Activated CD4-positive, alpha-beta T cell treated with anti-CD3 and anti-CD28 coated beads, Interleukin-2, amount 50 U/mL, for 16 hours (primary cell): ENCODE data around the gene MESD.

Experiments
- DNase-seq: peaks from one replicate; pipeline ENCODE4 v3.0.0-alpha.2; 2020

MESD gene

GRCh38 chr15:80932513-80932815, 57.2 kb downstream of the MESD start:
- DNase-seq, result no peak

GRCh38 chr15:80931721-80932512, 57.7 kb downstream of the MESD start:
- no peak for DNase-seq

DNA sequence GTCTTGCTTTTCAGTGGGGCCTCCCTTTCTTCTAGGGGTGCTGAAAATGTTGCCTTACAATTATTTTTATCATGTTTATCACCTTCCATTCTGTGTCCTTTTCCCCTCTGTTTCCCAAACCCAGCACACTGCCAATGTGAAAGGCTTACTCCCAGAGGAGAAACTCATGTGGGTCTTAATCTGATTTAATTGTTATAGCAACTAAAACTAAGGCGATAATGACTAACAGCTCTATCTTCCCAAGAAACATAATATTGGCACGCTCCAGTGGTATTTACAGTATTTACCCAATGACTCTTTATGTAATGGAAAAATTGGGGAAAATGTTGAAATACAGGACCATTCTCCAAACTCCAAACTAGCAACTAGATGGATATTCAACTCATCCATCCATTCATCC, 58.4 kb downstream of the MESD start:
- DNase-seq, result no peak

DNA sequence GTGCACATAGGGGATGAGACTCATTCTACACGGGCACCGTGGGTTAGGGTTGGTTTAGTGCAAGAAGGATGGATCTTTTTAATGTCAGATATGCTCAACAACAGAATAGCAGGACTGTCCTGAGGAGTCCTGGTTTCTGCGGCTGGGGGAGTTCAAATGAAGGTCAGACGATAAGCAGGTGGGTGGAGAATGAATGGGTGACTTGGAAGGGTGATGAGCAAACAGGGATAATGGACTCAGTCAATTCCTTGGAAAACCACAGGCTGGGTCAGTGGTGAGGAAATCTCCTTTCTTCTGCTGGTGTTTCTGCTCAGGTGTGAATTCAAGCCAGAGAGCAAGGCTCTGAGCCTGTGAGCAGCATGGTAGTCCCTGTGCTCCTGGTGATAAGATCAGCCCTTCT, 59.9 kb downstream of the MESD start:
- no peak for DNase-seq

GRCh38 chr15:80929225-80929624, 60.4 kb downstream of the MESD start:
- no peak for DNase-seq

GRCh38 chr15:80926126-80926525, 63.5 kb downstream of the MESD start:
- no peak for DNase-seq

DNA sequence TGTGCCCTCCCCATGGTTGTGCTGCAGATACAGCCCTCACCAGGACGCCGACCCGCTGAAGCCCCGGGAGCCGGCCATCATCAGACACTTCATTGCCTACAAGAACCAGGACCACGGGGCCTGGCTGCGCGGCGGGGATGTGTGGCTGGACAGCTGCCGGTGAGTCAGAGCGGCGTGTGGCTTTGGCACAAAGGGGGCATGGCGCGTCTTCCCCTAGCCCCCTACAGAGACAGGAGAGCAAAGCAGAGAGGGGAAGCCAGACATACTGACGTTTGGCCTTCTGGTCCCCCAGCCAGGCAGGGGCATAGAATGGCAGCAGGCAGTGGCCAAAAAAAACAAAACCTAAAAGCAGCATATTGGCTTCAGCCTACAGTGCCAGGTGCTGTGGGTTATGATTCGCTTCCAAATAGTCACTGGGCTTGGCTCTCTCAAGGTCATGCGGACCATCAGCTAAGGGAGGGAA, 64.0 kb downstream of the MESD start:
- DNase-seq, result no peak

- no peak for DNase-seq
These were observed 65.3 kb downstream of the MESD start for GRCh38 chr15:80924278-80924677.

DNA sequence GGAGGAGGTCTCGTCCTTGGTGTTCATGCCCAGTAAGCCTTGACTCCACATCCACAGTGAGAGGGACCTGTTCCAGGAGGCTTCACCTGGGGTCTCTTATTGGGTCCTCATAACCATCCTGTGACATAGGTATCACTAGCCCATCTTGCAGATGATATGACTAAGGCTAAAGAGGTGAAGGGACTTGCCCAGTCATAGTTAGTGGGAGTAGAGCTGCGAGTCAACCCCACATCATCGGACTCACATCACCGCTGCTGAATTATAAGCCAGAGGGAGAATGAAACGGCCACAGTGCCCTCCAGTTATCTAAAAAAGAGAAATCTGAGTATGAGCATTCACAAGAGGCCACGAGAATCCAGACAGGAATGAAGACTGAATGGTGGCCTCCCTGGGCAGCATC, 66.0 kb downstream of the MESD start:
- DNase-seq, result no peak

DNA sequence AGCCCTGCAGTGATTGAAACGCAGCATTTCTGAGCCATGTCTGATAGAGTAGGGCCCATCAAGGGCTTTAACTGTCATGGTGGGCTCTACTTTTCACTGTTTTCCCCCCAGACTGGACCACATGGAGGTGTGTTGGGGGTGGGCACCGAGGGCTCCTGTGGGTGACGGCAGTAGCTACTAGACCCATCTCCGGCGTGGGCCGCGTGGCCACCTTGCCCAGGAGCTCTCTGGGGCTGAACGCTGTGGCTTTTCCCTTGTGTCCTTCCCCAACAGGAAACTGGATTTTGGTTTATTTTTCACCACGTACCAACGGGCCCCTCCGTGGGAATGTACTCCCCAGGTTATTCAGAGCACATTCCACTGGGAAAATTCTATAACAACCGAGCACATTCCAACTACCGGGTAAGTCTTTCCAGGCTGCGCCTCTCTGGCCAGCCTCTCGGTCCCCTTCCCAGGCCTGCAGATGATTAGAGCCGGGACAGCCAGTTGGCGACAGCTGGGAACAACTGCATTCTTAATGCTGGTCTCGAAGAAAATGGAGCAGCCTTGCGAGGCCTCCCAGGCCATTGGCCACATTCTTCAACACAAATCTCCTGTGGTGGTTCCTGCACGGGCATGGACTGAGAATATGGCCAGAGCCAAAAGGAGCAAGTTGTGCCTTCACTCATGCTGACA, 67.7 kb downstream of the MESD start:
- DNase-seq, result no peak

GRCh38 chr15:80920271-80920699, 69.3 kb downstream of the MESD start:
- DNase-seq, result peak; percentile 80

GRCh38 chr15:80918196-80918783, 71.3 kb downstream of the MESD start:
- no peak for DNase-seq

DNA sequence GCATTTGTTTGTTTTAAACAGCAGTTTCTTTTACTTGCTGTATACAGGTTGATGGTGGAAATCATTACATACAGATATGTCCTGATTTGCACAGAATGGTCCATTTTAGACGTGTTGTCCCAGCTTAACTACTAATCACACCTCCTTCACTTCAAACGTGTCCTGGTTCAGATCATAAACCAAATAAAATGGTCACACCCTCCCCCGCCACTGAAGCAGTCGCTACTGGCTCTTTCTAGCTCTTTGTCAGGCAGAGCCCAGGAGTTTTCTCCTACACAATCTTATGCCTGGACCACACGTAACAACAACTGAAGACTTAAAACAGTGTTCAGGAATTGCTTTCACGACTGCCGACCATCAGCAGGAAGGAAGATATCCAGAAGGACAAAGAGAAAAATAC, 73.6 kb downstream of the MESD start:
- DNase-seq, result no peak

GRCh38 chr15:80915472-80915871, 74.1 kb downstream of the MESD start:
- no peak for DNase-seq

GRCh38 chr15:80913541-80913940, 76.1 kb downstream of the MESD start:
- DNase-seq, result no peak

DNA sequence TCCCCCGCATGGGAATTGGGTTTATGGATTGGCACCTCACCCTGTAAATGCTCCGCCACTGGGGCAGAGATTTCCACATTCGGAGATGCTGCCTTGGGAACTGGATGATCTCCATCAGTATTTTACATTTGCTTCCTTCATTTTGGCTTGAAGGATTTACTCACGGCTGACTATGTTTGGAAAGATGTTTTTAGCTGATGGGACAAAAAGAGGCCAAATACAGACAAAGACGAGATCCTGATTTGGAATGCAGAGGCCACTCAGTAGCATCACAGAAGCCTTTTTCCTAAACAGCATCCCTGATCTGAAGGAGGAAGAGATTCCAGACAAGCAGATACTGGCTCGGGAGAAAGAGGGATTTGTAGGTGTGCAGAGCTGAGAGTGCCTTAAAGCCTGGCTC, 76.9 kb downstream of the MESD start:
- no peak for DNase-seq

GRCh38 chr15:80911821-80912220, 77.8 kb downstream of the MESD start:
- no peak for DNase-seq

GRCh38 chr15:80906159-80906766, 83.4 kb downstream of the MESD start:
- DNase-seq, result no peak

- DNase-seq, result no peak
These were observed 84.6 kb downstream of the MESD start for GRCh38 chr15:80904998-80905397.

DNA sequence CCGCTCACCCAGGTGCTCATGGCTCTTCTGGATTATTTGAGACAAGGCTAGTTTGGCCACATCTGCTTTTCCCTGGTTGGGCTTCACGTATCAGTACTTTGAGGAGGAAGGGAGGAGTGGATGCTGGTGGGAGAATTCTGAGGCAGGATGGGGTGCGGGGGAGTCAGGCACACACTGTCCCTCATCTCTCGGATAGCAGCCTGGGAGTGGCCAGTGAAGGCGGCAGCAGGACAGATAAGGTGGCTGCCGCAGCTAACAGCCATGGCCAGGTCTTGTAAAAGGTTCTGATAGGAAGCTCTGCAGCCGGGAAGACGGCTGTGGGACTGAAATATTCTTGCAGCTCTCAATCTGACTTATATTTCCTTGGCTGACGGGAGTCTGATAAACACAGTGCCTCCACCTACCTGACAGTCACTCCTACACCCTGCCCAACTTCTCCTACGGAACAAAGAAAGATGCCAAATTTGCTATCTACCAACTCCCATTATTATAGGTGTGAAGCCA, 87.3 kb downstream of the MESD start:
- no peak for DNase-seq

DNA sequence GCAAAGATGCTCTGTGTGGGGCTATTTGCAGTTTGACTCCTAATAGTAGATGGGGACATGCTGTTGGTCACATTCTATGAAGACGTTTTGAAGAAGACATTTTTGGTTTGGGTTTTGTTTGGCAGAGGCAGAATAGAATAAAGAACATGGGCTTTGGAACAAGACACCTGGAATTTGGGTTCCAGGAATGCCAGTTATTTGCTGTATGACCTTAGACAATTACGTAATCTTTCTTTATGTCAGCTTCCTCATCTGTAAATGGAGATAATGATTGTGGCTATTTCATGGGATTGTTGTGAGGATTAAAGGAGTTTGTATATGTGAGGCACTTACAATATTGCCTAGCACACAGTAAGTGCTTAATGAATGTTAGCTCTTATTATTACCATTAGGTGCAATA, 91.6 kb downstream of the MESD start:
- no peak for DNase-seq
